CD4-positive, alpha-beta T cell treated with Interleukin-12 subunit alpha and Interleukin-12 subunit beta, for 1 hour (primary cell): ENCODE results near the gene OR5AK2.
"Not testable (repeated sequence)": the region's sequence is repeated elsewhere in the genome, so short reads cannot be mapped to it uniquely, and the experiment has no call there.

Experiments used
- DNase-seq: peaks from one replicate; pipeline ENCODE4 v3.0.0-alpha.2; 2020

OR5AK2 gene

GRCh38 chr11:56988614-56989013 is at the start of gene OR5AK2:
Gene OR5AK2 (plus strand): TSS chr11:56988914. CDS start chr11:56988914, 0 bp downstream.
- DNase-seq: no peak

- not testable (repeated sequence) for DNase-seq
These were observed 43.2 kb upstream of the OR5AK2 start for GRCh38 chr11:56945526-56945925.

GRCh38 chr11:56948991-56949515 is 39.7 kb upstream of the OR5AK2 start:
- no peak for DNase-seq

GRCh38 chr11:56950510-56950909 is 38.2 kb upstream of the OR5AK2 start:
- no peak for DNase-seq

GRCh38 chr11:56953907-56954306 is 34.8 kb upstream of the OR5AK2 start:
- DNase-seq: not testable (repeated sequence)

GRCh38 chr11:56961609-56962008 is 27.1 kb upstream of the OR5AK2 start:
- DNase-seq: no peak

- no peak for DNase-seq
These were observed 21.0 kb upstream of the OR5AK2 start for GRCh38 chr11:56967726-56968125.

- no peak for DNase-seq
These were observed 20.2 kb upstream of the OR5AK2 start for GRCh38 chr11:56968524-56968923.

- no peak for DNase-seq
These were observed 11.4 kb upstream of the OR5AK2 start for GRCh38 chr11:56977314-56977713.

GRCh38 chr11:56990702-56991101 is 2.0 kb downstream of the OR5AK2 start:
- DNase-seq: no peak

- DNase-seq: no peak
These were observed 5.8 kb downstream of the OR5AK2 start for GRCh38 chr11:56994532-56994931.

- DNase-seq: no peak
These were observed 13.1 kb downstream of the OR5AK2 start for GRCh38 chr11:57001674-57002401.

- DNase-seq: no peak
These were observed 19.7 kb downstream of the OR5AK2 start for GRCh38 chr11:57008373-57008772.

- DNase-seq: no peak
These were observed 27.0 kb downstream of the OR5AK2 start for GRCh38 chr11:57015679-57016078.

- DNase-seq: no peak
These were observed 42.8 kb downstream of the OR5AK2 start for GRCh38 chr11:57031556-57031955.
